Endodermal cell (in vitro differentiated cells): Measurements from ENCODE around the gene FAM98C. TPM values are rescaled to one million over a fixed set of nuclear protein-coding genes. Genes with fewer than 3 reads are reported as not detected.

Source experiments
- DNase-seq: peaks from one replicate; pipeline ENCODE4 v3.0.0-alpha.2; 2017
- H3K27ac ChIP-seq: 2 replicates; pipeline ENCODE4 v1.5.1; 2013; ENCODE audit warnings: mild to moderate bottlenecking, low read depth, low read length, moderate library complexity
- H3K27me3 ChIP-seq: 2 replicates; pipeline ENCODE4 v1.6.1; 2013; ENCODE audit warnings: mild to moderate bottlenecking, low read length, moderate library complexity; ENCODE audit not compliant: insufficient read depth, control insufficient read depth, poor library complexity, severe bottlenecking
- H3K36me3 ChIP-seq: 2 replicates; pipeline ENCODE4 v1.7.0; 2013; ENCODE audit warnings: mild to moderate bottlenecking, low read length, moderate library complexity; ENCODE audit not compliant: control insufficient read depth, insufficient read depth
- H3K4me1 ChIP-seq: one replicate; pipeline ENCODE4 v1.7.0; 2013; ENCODE audit warnings: low read length; ENCODE audit not compliant: control insufficient read depth, insufficient read depth
- H3K4me3 ChIP-seq: 2 replicates; pipeline ENCODE4 v1.5.1; 2013; ENCODE audit warnings: mild to moderate bottlenecking, low read length, moderate library complexity
- H3K9ac ChIP-seq: 2 replicates; pipeline ENCODE4 v1.6.1; 2013; ENCODE audit warnings: mild to moderate bottlenecking, low read length, moderate library complexity; ENCODE audit not compliant: poor library complexity, severe bottlenecking; ENCODE audit errors: extremely low read depth
- H3K9me3 ChIP-seq: 2 replicates; pipeline ENCODE4 v1.6.1; 2013; ENCODE audit warnings: mild to moderate bottlenecking, low read length, moderate library complexity; ENCODE audit not compliant: control insufficient read depth
- H3K27ac Mint-ChIP-seq: 2 replicates; pipeline ENCODE4 v1.8.0; 2020; ENCODE audit warnings: mixed read lengths
- H3K27me3 Mint-ChIP-seq: 2 replicates; pipeline ENCODE4 v1.8.0; 2021; ENCODE audit warnings: mild to moderate bottlenecking, mixed read lengths; ENCODE audit not compliant: insufficient read depth
- H3K36me3 Mint-ChIP-seq: 2 replicates; pipeline ENCODE4 v1.8.0; 2020; ENCODE audit warnings: low read depth, mixed read lengths
- H3K4me1 Mint-ChIP-seq: 2 replicates; pipeline ENCODE4 v1.8.0; 2020; ENCODE audit warnings: mixed read lengths
- H3K4me3 Mint-ChIP-seq: 2 replicates; pipeline ENCODE4 v1.8.0; 2020; ENCODE audit warnings: mild to moderate bottlenecking, moderate library complexity, mixed read lengths
- H3K9me3 Mint-ChIP-seq: 2 replicates; pipeline ENCODE4 v1.8.0; 2020; ENCODE audit warnings: mild to moderate bottlenecking, mixed read lengths
- CTCF ChIP-seq: fragments of 200-600 bp; sonication (generic); conservative IDR thresholded peaks from 2 replicates; pipeline ENCODE4 v1.5.0; 2021; ENCODE audit warnings: antibody characterized with exemption, mild to moderate bottlenecking
- WGBS, 2 experiments: methylation state at CpG; one replicate each; pipeline versions ENCODE4 v1.1.5 to v1.1.7; 2013; ENCODE audit warnings: missing lambda C conversion rate in 2 of 2, mixed read lengths in 1 of 2; ENCODE audit not compliant: insufficient coverage in 1 of 2, insufficient read length in 1 of 2; 5-methylcytosine and 5-hydroxymethylcytosine counted together
- total RNA-seq, 2 donors: library from RNA; stranded (reverse); fragmentation: NEBNext Ultra II Directional in 1 of 2; extraction: Animal tissue kit (Norgen Biotek cat#: 25700) in 1 of 2; gene quantifications; 2 replicates in 1 of 2; 3 replicates in 1 of 2; pipeline ENCODE4 v1.2.1, GENCODE V29; 2021

FAM98C gene
- total RNA-seq, 2 donors from 2014 or later = 8.6 to 13.7 TPM

- Histone ChIP-seq H3K9ac (no peak overlapping the region), H3K27me3 (peaks cover 8% of the 10 kb centered on the region), H3K27ac (no peak overlapping the region), H3K4me3 (no peak overlapping the region), H3K36me3 (no peaks in the 10 kb centered on the region), H3K4me1 (no peaks in the 10 kb centered on the region), H3K9me3 (no peaks in the 10 kb centered on the region)
- H3K27me3 Mint-ChIP-seq = peaks cover 54% of the 10 kb centered on the region
- peak overlapping the region; percentile 41 for H3K4me3 Mint-ChIP-seq
- WGBS, 2 experiments = 92 to 95% methylated on average over 47 to 86 of the region's 86 CpGs
- H3K36me3 Mint-ChIP-seq = peaks cover 10% of the 10 kb centered on the region
- no peaks in the 10 kb centered on the region for H3K9me3 Mint-ChIP-seq
- DNase-seq = no peak
- H3K27ac Mint-ChIP-seq = no peak overlapping the region
- peaks cover 6% of the 10 kb centered on the region for H3K4me1 Mint-ChIP-seq
- TF ChIP-seq CTCF = no peak
These were observed 7.3 kb upstream of the FAM98C start for GRCh38 chr19:38395381-38396114.

- H3K27ac ChIP-seq = no peak overlapping the region
- no peak overlapping the region for H3K27ac Mint-ChIP-seq
- H3K4me3 ChIP-seq = no peak overlapping the region
- peaks cover 5% of the 10 kb centered on the region for H3K4me1 Mint-ChIP-seq
- TF ChIP-seq CTCF = no peak
- peaks cover 6% of the 10 kb centered on the region for H3K36me3 Mint-ChIP-seq
- no peaks in the 10 kb centered on the region for H3K36me3 ChIP-seq
- H3K27me3 Mint-ChIP-seq = peaks cover 66% of the 10 kb centered on the region
- H3K27me3 ChIP-seq = peaks cover 8% of the 10 kb centered on the region
- no peak for DNase-seq
- H3K9me3 ChIP-seq = no peaks in the 10 kb centered on the region
- WGBS, 2 experiments = 71 to 89% methylated on average over 3 to 9 of the region's 9 CpGs
- H3K9ac ChIP-seq = no peak overlapping the region
- no peak overlapping the region for H3K4me3 Mint-ChIP-seq
- H3K9me3 Mint-ChIP-seq = no peaks in the 10 kb centered on the region
- no peaks in the 10 kb centered on the region for H3K4me1 ChIP-seq
These were observed 3.8 kb upstream of the FAM98C start for GRCh38 chr19:38399081-38399480.

DNA sequence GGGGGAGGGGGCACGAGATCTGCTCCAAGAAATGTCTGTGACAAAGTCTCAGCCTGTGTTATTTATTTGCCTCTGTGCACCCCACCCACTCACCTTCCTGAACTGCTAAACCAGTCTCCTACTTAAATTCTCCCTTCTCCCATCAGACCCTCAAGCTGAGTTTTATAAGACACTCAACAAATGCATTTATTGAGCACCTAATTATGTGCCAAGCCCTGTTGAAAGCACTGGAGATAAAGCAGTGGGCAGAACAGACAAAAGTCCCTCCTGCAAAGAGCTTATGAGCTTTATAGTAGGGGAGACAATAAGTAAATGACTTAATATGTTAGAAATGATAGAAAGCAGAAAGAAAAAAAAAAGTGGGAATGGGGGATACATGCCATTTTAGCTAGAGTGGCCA is 3.4 kb upstream of the FAM98C start:
- TF ChIP-seq CTCF = no peak
- Histone ChIP-seq H3K27me3 (peaks cover 8% of the 10 kb centered on the region), H3K4me3 (no peak overlapping the region), H3K9me3 (no peaks in the 10 kb centered on the region), H3K4me1 (no peaks in the 10 kb centered on the region), H3K27ac (no peak overlapping the region), H3K9ac (no peak overlapping the region), H3K36me3 (no peaks in the 10 kb centered on the region)
- Mint-ChIP-seq H3K4me3 (no peak overlapping the region), H3K36me3 (peaks cover 6% of the 10 kb centered on the region), H3K9me3 (no peaks in the 10 kb centered on the region), H3K4me1 (peaks cover 4% of the 10 kb centered on the region), H3K27me3 (peaks cover 64% of the 10 kb centered on the region), H3K27ac (no peak overlapping the region)
- WGBS, 2 experiments = 60 to 90% methylated on average over 1 of the region's 1 CpG
- DNase-seq = no peak
